Body of pancreas (tissue), 4 donors: ENCODE results near the gene CNGB1.

ENCODE experiments used
- POLR2A ChIP-seq, 3 donors: fragments of 450-650 bp; IDR thresholded peaks; one replicate each; pipeline ENCODE4 v1.6.1; 2016; ENCODE audit warnings: antibody characterized with exemption in 3 of 3, mild to moderate bottlenecking in 2 of 3
- TF ChIP-seq, protein P1 (sequence below), 7 experiments: fragments of 450-650 bp in 4 of 7; fragments of 200-600 bp in 3 of 7; sonication (generic) in 3 of 7; IDR thresholded peaks; one replicate each; pipeline ENCODE4 v1.5.1; 2016 to 2019; ENCODE audit warnings: antibody characterized with exemption in 7 of 7

DNA sequence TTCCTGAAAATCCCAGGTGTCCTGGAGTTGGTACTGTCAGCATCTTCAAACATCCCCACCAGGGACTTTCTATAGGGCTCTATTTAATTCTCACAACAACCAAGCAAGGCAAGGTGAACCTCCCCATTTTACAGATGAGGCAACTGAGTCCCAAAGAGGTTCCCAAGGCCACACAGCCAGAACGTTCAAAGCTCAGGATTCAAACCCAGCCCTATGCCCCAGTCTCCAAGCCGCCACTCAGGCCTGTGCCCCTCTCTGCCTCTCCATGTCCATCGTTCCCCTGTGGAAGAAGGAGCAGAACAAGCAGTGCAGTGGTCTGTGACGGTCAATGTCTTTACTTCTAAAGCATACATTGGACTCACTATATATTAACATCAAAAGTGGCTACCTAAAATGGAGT, 23.4 kb upstream of the CNGB1 start:
- TF ChIP-seq POLR2A (IDR thresholded peaks at IDR 0.05), result no peak
- TF ChIP-seq, protein P1, sequence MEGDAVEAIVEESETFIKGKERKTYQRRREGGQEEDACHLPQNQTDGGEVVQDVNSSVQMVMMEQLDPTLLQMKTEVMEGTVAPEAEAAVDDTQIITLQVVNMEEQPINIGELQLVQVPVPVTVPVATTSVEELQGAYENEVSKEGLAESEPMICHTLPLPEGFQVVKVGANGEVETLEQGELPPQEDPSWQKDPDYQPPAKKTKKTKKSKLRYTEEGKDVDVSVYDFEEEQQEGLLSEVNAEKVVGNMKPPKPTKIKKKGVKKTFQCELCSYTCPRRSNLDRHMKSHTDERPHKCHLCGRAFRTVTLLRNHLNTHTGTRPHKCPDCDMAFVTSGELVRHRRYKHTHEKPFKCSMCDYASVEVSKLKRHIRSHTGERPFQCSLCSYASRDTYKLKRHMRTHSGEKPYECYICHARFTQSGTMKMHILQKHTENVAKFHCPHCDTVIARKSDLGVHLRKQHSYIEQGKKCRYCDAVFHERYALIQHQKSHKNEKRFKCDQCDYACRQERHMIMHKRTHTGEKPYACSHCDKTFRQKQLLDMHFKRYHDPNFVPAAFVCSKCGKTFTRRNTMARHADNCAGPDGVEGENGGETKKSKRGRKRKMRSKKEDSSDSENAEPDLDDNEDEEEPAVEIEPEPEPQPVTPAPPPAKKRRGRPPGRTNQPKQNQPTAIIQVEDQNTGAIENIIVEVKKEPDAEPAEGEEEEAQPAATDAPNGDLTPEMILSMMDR (IDR thresholded peaks at IDR 0.05), result no peak
